ENCODE results near the gene PSMA8. TPM values are rescaled to one million over a fixed set of nuclear protein-coding genes. Genes with fewer than 3 reads are reported as not detected.
"Not testable (repeated sequence)": the region's sequence is repeated elsewhere in the genome, so short reads cannot be mapped to it uniquely, and the experiment has no call there.

PSMA8 gene
- total RNA-seq, 1 donor from 2014 or later, result not detected

GRCh38 chr18:26227051-26227670 lies 93.5 kb downstream of the PSMA8 start:
- Histone ChIP-seq H3K4me1 (ENCODE audit: control insufficient read depth in 3 of 3, insufficient read depth in 3 of 3, low read length in 3 of 3) (peaks cover 4 to 12% (median 9%) of the 10 kb centered on the region in 3 donors), H3K9ac (ENCODE audit: low read depth in 1 of 3, low read length in 3 of 3) (peak overlapping the region; percentile 82 to 87 (median 85)), H3K4me3 (ENCODE audit: low read length in 3 of 3) (peak overlapping the region; percentile 86 to 92 (median 90)), H3K27me3 (ENCODE audit: control insufficient read depth in 3 of 3, insufficient read depth in 3 of 3, low read length in 3 of 3) (no peaks in the 10 kb centered on the region), H3K36me3 (ENCODE audit: control insufficient read depth in 3 of 3, insufficient read depth in 3 of 3, low read length in 3 of 3) (no peaks in the 10 kb centered on the region), H3K27ac (ENCODE audit: low read depth, low read length) (peak overlapping the region; percentile 77), H3K9me3 (ENCODE audit: control insufficient read depth in 3 of 3, low read length in 3 of 3) (no peaks in the 10 kb centered on the region)

- no peaks in the 10 kb centered on the region for H3K27me3 ChIP-seq (ENCODE audit: control insufficient read depth in 3 of 3, insufficient read depth in 3 of 3, low read length in 3 of 3)
- H3K9ac ChIP-seq (ENCODE audit: low read depth in 1 of 3, low read length in 3 of 3), result no peak overlapping the region
- no peak overlapping the region for H3K4me3 ChIP-seq (ENCODE audit: low read length in 3 of 3)
- no peaks in the 10 kb centered on the region for H3K9me3 ChIP-seq (ENCODE audit: control insufficient read depth in 3 of 3, low read length in 3 of 3)
- H3K4me1 ChIP-seq (ENCODE audit: control insufficient read depth in 3 of 3, insufficient read depth in 3 of 3, low read length in 3 of 3), result peaks cover 4 to 12% (median 9%) of the 10 kb centered on the region in 3 donors
- no peaks in the 10 kb centered on the region for H3K36me3 ChIP-seq (ENCODE audit: control insufficient read depth in 3 of 3, insufficient read depth in 3 of 3, low read length in 3 of 3)
- H3K27ac ChIP-seq (ENCODE audit: low read depth, low read length), result no peak overlapping the region
These were observed 95.0 kb downstream of the PSMA8 start for GRCh38 chr18:26228562-26229260.

DNA sequence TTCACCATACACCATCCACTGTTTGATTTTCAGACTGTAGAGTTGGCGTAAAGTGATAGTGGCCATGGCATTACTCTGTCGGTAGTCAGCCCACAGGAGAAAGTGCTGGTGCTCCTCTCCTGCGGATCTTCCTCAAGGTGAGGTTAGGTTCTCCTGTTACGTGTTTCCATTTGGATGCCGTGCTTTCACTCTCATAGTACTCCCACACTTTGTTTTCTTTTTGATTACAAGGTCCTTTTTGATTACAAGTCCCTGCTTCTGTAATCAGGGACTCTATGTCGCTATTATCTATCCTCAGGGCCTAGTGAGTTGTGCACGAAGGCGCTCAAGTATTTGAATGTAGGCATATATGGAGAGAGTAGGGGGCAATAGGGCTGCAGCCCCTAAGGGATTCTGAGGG lies 96.8 kb downstream of the PSMA8 start:
- H3K27ac ChIP-seq (ENCODE audit: low read depth, low read length), result no peak overlapping the region
- H3K4me3 ChIP-seq (ENCODE audit: low read length in 3 of 3), result no peak overlapping the region
- H3K27me3 ChIP-seq (ENCODE audit: control insufficient read depth in 3 of 3, insufficient read depth in 3 of 3, low read length in 3 of 3), result no peaks in the 10 kb centered on the region

DNA sequence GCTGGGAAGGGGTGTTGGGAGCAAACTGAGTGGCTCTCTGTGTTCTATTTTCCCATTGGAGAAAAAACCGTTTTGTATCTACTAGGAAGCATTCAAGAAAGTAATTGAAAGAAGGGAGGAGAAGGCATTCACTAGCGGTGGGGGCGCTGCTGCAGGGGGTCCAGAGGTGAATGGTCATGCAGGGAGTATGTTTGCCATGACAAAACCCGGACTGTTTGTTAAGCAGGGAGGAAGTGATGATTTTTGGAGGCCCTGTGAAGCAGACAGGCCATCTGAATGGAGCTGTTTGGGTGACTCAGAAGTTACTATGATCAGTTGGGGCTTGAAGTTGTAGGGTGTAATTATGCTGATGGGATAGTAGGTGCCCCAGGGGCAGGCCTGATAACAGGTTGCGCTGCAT lies 99.5 kb downstream of the PSMA8 start:
- peaks cover 0 to under 1% (median 0%) of the 10 kb centered on the region in 3 donors for H3K4me1 ChIP-seq (ENCODE audit: control insufficient read depth in 3 of 3, insufficient read depth in 3 of 3, low read length in 3 of 3)
- H3K9me3 ChIP-seq (ENCODE audit: control insufficient read depth in 3 of 3, low read length in 3 of 3), result no peaks in the 10 kb centered on the region
- H3K27me3 ChIP-seq (ENCODE audit: control insufficient read depth in 3 of 3, insufficient read depth in 3 of 3, low read length in 3 of 3), result no peaks in the 10 kb centered on the region

More for the DNA sequence above, 96.8 kb downstream of the PSMA8 start:
- no peaks in the 10 kb centered on the region for H3K36me3 ChIP-seq (ENCODE audit: control insufficient read depth in 3 of 3, insufficient read depth in 3 of 3, low read length in 3 of 3)
- H3K9me3 ChIP-seq (ENCODE audit: control insufficient read depth in 3 of 3, low read length in 3 of 3), result no peaks in the 10 kb centered on the region
- H3K9ac ChIP-seq (ENCODE audit: low read depth in 1 of 3, low read length in 3 of 3), result no peak overlapping the region
- peaks cover 4 to 9% (median 9%) of the 10 kb centered on the region in 3 donors for H3K4me1 ChIP-seq (ENCODE audit: control insufficient read depth in 3 of 3, insufficient read depth in 3 of 3, low read length in 3 of 3)

DNA sequence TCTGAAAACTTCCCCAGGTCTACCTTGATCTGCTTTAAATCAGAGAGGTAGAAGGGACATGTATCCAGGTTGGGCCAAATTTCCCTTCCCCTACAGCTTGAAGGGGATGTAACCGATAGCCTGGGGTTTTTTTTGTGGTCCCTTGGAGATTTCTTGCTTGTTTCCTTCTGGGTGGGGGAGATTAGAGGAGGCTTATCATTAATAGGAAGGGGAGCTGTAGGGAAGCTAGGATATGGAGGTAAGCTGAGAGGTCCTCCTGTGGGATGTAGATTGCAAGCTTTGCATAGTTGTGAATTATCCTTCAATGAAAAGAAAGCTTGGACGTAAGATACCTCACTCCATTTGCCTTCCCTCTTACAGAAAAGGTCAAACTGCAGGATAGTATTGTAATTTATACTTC lies 103.7 kb downstream of the PSMA8 start:
- not testable (repeated sequence) for H3K36me3 ChIP-seq (ENCODE audit: control insufficient read depth in 3 of 3, insufficient read depth in 3 of 3, low read length in 3 of 3); H3K9me3 ChIP-seq (ENCODE audit: control insufficient read depth in 3 of 3, low read length in 3 of 3); H3K27me3 ChIP-seq (ENCODE audit: control insufficient read depth in 3 of 3, insufficient read depth in 3 of 3, low read length in 3 of 3)

More for the DNA sequence above, 99.5 kb downstream of the PSMA8 start:
- no peaks in the 10 kb centered on the region for H3K36me3 ChIP-seq (ENCODE audit: control insufficient read depth in 3 of 3, insufficient read depth in 3 of 3, low read length in 3 of 3)
- H3K27ac ChIP-seq (ENCODE audit: low read depth, low read length), result no peak overlapping the region
- H3K9ac ChIP-seq (ENCODE audit: low read depth in 1 of 3, low read length in 3 of 3), result no peak overlapping the region
- H3K4me3 ChIP-seq (ENCODE audit: low read length in 3 of 3), result no peak overlapping the region

GRCh38 chr18:26238718-26239117 lies 105.0 kb downstream of the PSMA8 start:
- not testable (repeated sequence) for H3K27me3 ChIP-seq (ENCODE audit: control insufficient read depth in 3 of 3, insufficient read depth in 3 of 3, low read length in 3 of 3); H3K4me3 ChIP-seq (ENCODE audit: low read length in 3 of 3); H3K9ac ChIP-seq (ENCODE audit: low read depth in 1 of 3, low read length in 3 of 3); H3K36me3 ChIP-seq (ENCODE audit: control insufficient read depth in 3 of 3, insufficient read depth in 3 of 3, low read length in 3 of 3); H3K9me3 ChIP-seq (ENCODE audit: control insufficient read depth in 3 of 3, low read length in 3 of 3); H3K27ac ChIP-seq (ENCODE audit: low read depth, low read length); H3K4me1 ChIP-seq (ENCODE audit: control insufficient read depth in 3 of 3, insufficient read depth in 3 of 3, low read length in 3 of 3)

More for the DNA sequence above, 103.7 kb downstream of the PSMA8 start:
- not testable (repeated sequence) for H3K4me3 ChIP-seq (ENCODE audit: low read length in 3 of 3); H3K27ac ChIP-seq (ENCODE audit: low read depth, low read length); H3K9ac ChIP-seq (ENCODE audit: low read depth in 1 of 3, low read length in 3 of 3); H3K4me1 ChIP-seq (ENCODE audit: control insufficient read depth in 3 of 3, insufficient read depth in 3 of 3, low read length in 3 of 3)

GRCh38 chr18:26242392-26242791 lies 108.7 kb downstream of the PSMA8 start:
- H3K9ac ChIP-seq (ENCODE audit: low read depth in 1 of 3, low read length in 3 of 3), result not testable (repeated sequence)

More at GRCh38 chr18:26242392-26242791, 108.7 kb downstream of the PSMA8 start:
- not testable (repeated sequence) for H3K9me3 ChIP-seq (ENCODE audit: control insufficient read depth in 3 of 3, low read length in 3 of 3); H3K4me3 ChIP-seq (ENCODE audit: low read length in 3 of 3); H3K27ac ChIP-seq (ENCODE audit: low read depth, low read length); H3K4me1 ChIP-seq (ENCODE audit: control insufficient read depth in 3 of 3, insufficient read depth in 3 of 3, low read length in 3 of 3); H3K27me3 ChIP-seq (ENCODE audit: control insufficient read depth in 3 of 3, insufficient read depth in 3 of 3, low read length in 3 of 3); H3K36me3 ChIP-seq (ENCODE audit: control insufficient read depth in 3 of 3, insufficient read depth in 3 of 3, low read length in 3 of 3)

Other genes with a start within 250 kb of the PSMA8 start
- 55.3 TPM for gene SS18, start 43.3 kb upstream of the PSMA8 start, total RNA-seq
- 3.7 TPM for gene TAF4B, start 92.6 kb downstream of the PSMA8 start, total RNA-seq

All from skeletal muscle tissue (tissue), 4 donors.